T-helper 9 cell (primary cell): Measurements from ENCODE around the gene NPIPA3.
"Not testable (repeated sequence)": the region's sequence is repeated elsewhere in the genome, so short reads cannot be mapped to it uniquely, and the experiment has no call there.

Experiments used
- DNase-seq: peaks from one replicate; pipeline ENCODE4 v3.0.0-alpha.2; 2020

NPIPA3 gene

DNA sequence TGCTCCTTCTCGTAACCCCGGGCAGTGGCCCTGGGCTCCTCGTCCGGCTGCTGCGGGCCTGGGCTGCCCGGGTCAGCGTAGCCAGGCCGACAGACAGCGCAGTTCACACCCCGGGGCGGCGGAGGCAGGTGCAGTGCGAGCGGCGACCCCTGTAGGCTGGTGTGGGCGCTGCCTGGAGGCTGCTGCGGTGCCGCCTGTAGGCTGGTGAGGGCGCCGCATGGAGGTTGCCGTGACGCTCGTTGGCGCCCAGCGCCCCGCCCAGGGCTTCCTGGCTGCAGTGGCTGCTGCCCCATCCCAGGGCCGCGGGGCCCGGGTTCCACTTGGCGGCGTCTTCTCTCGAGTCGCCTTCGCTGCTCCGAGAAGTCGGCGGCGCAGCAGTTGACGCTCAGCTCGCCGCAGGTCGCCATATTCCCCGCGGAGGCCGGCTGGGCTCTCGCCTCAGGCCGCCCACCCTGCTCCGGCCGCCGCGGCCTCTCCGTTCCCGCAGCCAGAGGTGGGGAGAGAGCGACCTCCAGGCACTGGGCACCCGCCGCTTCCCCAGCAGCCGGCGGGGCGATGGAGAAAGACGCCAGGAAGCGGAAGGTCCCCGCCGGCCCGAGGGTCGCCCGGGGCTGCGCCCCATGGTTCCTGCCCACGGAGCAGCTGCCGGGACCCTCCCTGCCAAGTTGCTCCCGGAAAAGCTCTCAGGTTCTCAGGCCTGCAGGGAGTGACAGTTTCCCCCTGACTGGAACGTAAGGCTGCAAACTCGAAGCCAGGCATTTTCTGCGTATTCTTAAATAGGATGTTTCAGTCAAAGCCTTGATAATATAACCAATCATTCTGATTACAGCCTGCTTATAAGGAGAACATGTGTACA, 39.3 kb downstream of the NPIPA3 start, which contains the start of gene NPIPA2:
NPIPA2 (plus strand) TSS at position 261 of the 856 bp plus-strand sequence. CDS start 5,533 bp downstream, outside the sequence.
- not testable (repeated sequence) for DNase-seq

DNA sequence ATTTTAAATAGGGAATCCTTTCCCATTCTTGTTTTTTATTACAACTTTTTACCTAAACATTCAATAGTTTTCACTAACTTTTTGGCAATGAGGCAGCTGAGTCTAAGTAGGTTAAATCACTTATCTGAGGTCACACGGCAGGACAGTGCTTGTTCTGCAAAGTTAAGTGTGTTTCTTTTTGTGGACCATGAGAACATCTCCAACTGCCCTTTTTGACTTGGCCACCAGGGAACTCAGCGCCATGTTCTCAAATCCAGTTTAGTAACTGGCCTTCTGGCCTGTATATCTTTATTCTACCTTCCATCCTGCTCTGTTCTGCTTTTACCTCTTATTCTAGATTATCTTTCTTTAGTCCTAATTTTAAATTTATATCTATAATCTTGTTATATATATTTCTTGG, 70.4 kb downstream of the NPIPA3 start:
- DNase-seq = not testable (repeated sequence)

DNA sequence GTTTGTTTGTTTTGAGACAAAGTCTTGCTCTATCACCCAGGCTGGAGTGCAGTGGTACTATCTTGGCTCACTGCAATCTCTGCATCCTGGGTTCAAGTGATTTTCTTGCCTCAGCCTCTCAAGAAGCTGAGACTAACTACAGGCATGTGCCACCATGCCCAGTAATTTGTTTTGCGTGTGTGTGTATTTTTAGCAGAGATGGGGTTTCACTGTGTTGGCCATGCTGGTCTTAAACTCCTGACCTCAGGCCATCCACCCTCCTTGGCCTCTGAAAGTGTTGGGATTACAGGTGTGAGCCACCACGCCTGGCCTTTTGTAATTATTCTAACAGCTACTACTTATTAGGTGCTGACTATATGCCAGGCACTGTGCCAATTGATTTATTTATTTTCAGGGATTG, 72.4 kb downstream of the NPIPA3 start:
- DNase-seq = not testable (repeated sequence)
